Measurements from ENCODE around the gene USP30. TPM values are rescaled to one million over a fixed set of nuclear protein-coding genes. Genes with fewer than 3 reads are reported as not detected.

The USP30 gene
- total RNA-seq, 1 experiment from 2014 or later: 12.4 TPM

GRCh38 chr12:109016978-109017377 is 35.4 kb upstream of the USP30 start:
- Histone ChIP-seq H3K9me3 (ENCODE audit: low read depth, low read length, poor library complexity, severe bottlenecking) (no peaks in the 10 kb centered on the region), H3K4me1 (ENCODE audit: insufficient read depth, low read length, poor library complexity, severe bottlenecking) (no peaks in the 10 kb centered on the region), H3K27ac (ENCODE audit: low read depth, low read length, poor library complexity, severe bottlenecking) (no peak overlapping the region), H3K4me3 (ENCODE audit: low read depth, low read length, poor library complexity, severe bottlenecking) (no peak overlapping the region), H3K27me3 (replicated peaks; ENCODE audit: insufficient read depth, low read depth, low read length, poor library complexity) (peaks cover 16% of the 10 kb centered on the region), H3K36me3 (ENCODE audit: insufficient read depth, low read length, poor library complexity, severe bottlenecking) (no peaks in the 10 kb centered on the region)
- POLR2A ChIA-PET (ENCODE audit: low non-redundant PET): no interaction called here
- TF ChIP-seq EZH2 (IDR thresholded peaks at IDR 0.05; ENCODE audit: borderline replicate concordance, low read depth, low read length, poor library complexity, severe bottlenecking) (no peak), CTCF (conservative IDR thresholded peaks at IDR 0.05; ENCODE audit: low read depth, low read length) (no peak)
- intact Hi-C loops (cut with micrococcal nuclease; ENCODE audit: unreplicated experiment): no loop called here
- CTCF ChIA-PET: no interaction called here
- DNase-seq (ENCODE audit: low spot score): no peak
- BruUV-seq (replicated peaks): no TSS peak

DNA sequence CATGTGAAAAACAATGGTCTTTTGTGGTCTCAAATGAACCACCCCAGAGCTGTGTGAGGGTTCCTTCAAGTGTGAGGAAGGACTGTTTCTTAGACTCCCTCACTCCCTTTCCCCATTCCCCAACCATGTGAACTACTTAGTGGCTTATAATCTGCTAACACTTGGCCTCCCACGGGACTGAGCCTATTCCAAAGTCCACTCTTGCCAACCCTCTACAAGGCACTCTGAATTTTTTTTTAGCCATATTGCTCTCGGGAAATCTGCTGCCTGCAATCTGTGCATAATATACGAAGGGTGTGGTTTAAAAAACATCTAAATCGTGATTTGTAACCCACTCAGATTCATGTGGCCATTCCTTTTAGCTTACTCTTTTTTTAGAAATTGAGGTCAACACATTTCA is 34.1 kb upstream of the USP30 start:
- Histone ChIP-seq H3K36me3 (ENCODE audit: insufficient read depth, low read length, poor library complexity, severe bottlenecking) (no peaks in the 10 kb centered on the region), H3K4me3 (ENCODE audit: low read depth, low read length, poor library complexity, severe bottlenecking) (no peak overlapping the region), H3K27ac (ENCODE audit: low read depth, low read length, poor library complexity, severe bottlenecking) (no peak overlapping the region), H3K27me3 (replicated peaks; ENCODE audit: insufficient read depth, low read depth, low read length, poor library complexity) (peaks cover 10% of the 10 kb centered on the region), H3K9me3 (ENCODE audit: low read depth, low read length, poor library complexity, severe bottlenecking) (no peaks in the 10 kb centered on the region), H3K4me1 (ENCODE audit: insufficient read depth, low read length, poor library complexity, severe bottlenecking) (no peaks in the 10 kb centered on the region)
- no peak for DNase-seq (ENCODE audit: low spot score)
- ChIA-PET POLR2A (ENCODE audit: low non-redundant PET) (no interaction called here), CTCF (no interaction called here)
- intact Hi-C loops (cut with micrococcal nuclease; ENCODE audit: unreplicated experiment): no loop called here
- no TSS peak for BruUV-seq (replicated peaks)
- TF ChIP-seq EZH2 (IDR thresholded peaks at IDR 0.05; ENCODE audit: borderline replicate concordance, low read depth, low read length, poor library complexity, severe bottlenecking) (no peak), CTCF (conservative IDR thresholded peaks at IDR 0.05; ENCODE audit: low read depth, low read length) (no peak)

DNA sequence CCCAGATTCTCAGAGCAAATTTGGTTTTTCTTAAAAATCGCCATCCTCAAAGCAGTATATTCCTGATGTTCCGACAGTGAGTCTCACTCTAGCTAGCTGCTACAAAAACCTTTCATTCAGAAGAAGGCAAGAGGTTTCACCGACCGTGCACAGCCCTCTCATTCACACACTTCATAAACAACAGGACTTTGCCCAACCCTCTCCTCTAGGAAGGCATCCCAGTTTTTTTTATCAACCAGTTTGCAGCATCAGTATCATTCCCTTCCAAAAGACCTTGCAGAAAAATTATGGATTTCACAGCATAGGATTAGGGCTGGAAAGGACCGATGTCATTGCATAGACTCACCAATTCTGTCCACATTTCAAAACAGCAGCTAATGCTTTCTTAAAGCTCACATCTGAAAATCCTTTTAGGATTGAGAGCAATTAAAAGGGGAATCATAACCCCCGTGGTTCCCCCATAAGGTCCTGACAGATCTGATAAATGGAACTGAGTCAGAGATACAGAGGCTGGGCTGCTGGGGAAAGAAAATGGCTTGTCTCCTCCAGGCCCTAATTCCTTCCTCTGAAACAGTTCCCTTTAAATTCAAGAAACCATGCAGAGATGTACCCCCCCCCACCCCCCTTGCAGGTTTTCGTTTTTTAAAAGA is 32.1 kb upstream of the USP30 start:
- Histone ChIP-seq H3K27me3 (replicated peaks; ENCODE audit: insufficient read depth, low read depth, low read length, poor library complexity) (peaks cover 6% of the 10 kb centered on the region), H3K36me3 (ENCODE audit: insufficient read depth, low read length, poor library complexity, severe bottlenecking) (no peaks in the 10 kb centered on the region), H3K4me1 (ENCODE audit: insufficient read depth, low read length, poor library complexity, severe bottlenecking) (no peaks in the 10 kb centered on the region), H3K9me3 (ENCODE audit: low read depth, low read length, poor library complexity, severe bottlenecking) (no peaks in the 10 kb centered on the region), H3K27ac (ENCODE audit: low read depth, low read length, poor library complexity, severe bottlenecking) (no peak overlapping the region), H3K4me3 (ENCODE audit: low read depth, low read length, poor library complexity, severe bottlenecking) (no peak overlapping the region)
- TF ChIP-seq EZH2 (IDR thresholded peaks at IDR 0.05; ENCODE audit: borderline replicate concordance, low read depth, low read length, poor library complexity, severe bottlenecking) (no peak), CTCF (conservative IDR thresholded peaks at IDR 0.05; ENCODE audit: low read depth, low read length) (no peak)
- POLR2A ChIA-PET (ENCODE audit: low non-redundant PET): no interaction called here
- no TSS peak for BruUV-seq (replicated peaks)
- CTCF ChIA-PET: no interaction called here
- intact Hi-C loops (cut with micrococcal nuclease; ENCODE audit: unreplicated experiment): no loop called here
- no peak for DNase-seq (ENCODE audit: low spot score)

Measured in A673 (cell line).